ENCODE results near the gene TRIM4. TPM values are rescaled to one million over a fixed set of nuclear protein-coding genes. Genes with fewer than 3 reads are reported as not detected.
"Not testable (repeated sequence)": the region's sequence is repeated elsewhere in the genome, so short reads cannot be mapped to it uniquely, and the experiment has no call there.

TRIM4 gene
- total and polyA plus RNA-seq, 2 donors (not counting 3 experiments of a cell fraction or from before 2014, with no cell fraction given) = 13.0 to 22.1 TPM

DNA sequence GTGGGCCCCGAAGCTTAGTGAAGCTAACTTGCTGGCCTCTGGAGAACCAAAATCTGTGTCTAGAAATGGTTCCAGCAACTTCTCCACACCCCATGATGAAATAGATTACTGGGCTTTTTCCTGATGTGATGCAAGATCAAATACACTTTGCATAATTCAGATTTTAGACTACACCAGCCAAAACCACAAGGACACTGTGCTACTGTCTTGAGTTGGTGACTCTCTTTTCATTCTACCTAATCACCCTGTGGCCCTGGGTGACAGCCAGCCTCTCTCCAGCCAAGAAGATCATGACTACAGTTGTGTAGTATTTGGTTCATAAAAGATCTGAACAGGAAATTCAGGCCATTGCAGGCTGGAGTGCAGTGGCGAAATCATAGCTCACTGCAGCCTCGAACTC is 34.3 kb upstream of the TRIM4 start:
- Histone ChIP-seq H3K79me2 (ENCODE audit: control insufficient read depth, insufficient read depth, low read length) (no peaks in the 10 kb centered on the region), H3K4me2 (ENCODE audit: insufficient read depth, low read length) (no peak overlapping the region), H2AFZ (ENCODE audit: low read depth, low read length) (no peak overlapping the region), H3K9ac (replicated peaks; ENCODE audit: extremely low read depth, insufficient read depth, low read length) (no peak overlapping the region), H3K9me3 (replicated peaks; ENCODE audit: control insufficient read depth, insufficient read depth, low read length) (no peaks in the 10 kb centered on the region), H4K20me1 (replicated peaks; ENCODE audit: control insufficient read depth, extremely low read depth, insufficient read depth, low read length) (no peaks in the 10 kb centered on the region), H3K27ac (ENCODE audit: insufficient read depth, low read depth, low read length) (no peak overlapping the region), H3K36me3 (ENCODE audit: control insufficient read depth in 2 of 2, extremely low read depth in 1 of 2, insufficient read depth in 2 of 2, low read length in 2 of 2) (no peaks in the 10 kb centered on the region), H3K4me3 (replicated peaks in 1 of 3; ENCODE audit: insufficient read depth in 1 of 3, low read depth in 1 of 3, low read length in 3 of 3) (no peak overlapping the region), H3K27me3 (ENCODE audit: control insufficient read depth in 2 of 2, insufficient read depth in 2 of 2, low read length in 2 of 2) (no peaks in the 10 kb centered on the region), H3K4me1 (ENCODE audit: control insufficient read depth, extremely low read depth, insufficient read depth, low read length) (no peaks in the 10 kb centered on the region), H3K9me1 (replicated peaks; ENCODE audit: control insufficient read depth, extremely low read depth, insufficient read depth, low read length) (no peaks in the 10 kb centered on the region)
- intact Hi-C loops (cut with micrococcal nuclease) = no loop called here
- no peak for FAIRE-seq
- dilution Hi-C loops (cut with MboI; ENCODE audit: extremely low pct_ligation_motif_present, low sequenced_read_pairs) = no loop called here
- POLR2A ChIA-PET = no interaction called here
- CTCF ChIA-PET = interaction anchor here (0.9 to 1.1 kb wide), 2 partner anchors 24 to 40 kb away, joined by 4 read pairs; partner anchors contain the start of gene GJC3
- TF ChIP-seq MYC (IDR thresholded peaks at IDR 0.05; ENCODE audit: low read depth, low read length) = no peak
- TF ChIP-seq JUN (IDR thresholded peaks at IDR 0.05; ENCODE audit: borderline replicate concordance, insufficient read depth, insufficient read length, low read depth) = no peak
- TF ChIP-seq GATA2 (IDR thresholded peaks at IDR 0.05; ENCODE audit: insufficient read depth, insufficient read length, low read depth, low read length) = no peak
- no peak for TF ChIP-seq EZH2 (IDR thresholded peaks at IDR 0.05; ENCODE audit: borderline replicate concordance, low read depth, low read length, severe bottlenecking)
- TF ChIP-seq, protein P1, sequence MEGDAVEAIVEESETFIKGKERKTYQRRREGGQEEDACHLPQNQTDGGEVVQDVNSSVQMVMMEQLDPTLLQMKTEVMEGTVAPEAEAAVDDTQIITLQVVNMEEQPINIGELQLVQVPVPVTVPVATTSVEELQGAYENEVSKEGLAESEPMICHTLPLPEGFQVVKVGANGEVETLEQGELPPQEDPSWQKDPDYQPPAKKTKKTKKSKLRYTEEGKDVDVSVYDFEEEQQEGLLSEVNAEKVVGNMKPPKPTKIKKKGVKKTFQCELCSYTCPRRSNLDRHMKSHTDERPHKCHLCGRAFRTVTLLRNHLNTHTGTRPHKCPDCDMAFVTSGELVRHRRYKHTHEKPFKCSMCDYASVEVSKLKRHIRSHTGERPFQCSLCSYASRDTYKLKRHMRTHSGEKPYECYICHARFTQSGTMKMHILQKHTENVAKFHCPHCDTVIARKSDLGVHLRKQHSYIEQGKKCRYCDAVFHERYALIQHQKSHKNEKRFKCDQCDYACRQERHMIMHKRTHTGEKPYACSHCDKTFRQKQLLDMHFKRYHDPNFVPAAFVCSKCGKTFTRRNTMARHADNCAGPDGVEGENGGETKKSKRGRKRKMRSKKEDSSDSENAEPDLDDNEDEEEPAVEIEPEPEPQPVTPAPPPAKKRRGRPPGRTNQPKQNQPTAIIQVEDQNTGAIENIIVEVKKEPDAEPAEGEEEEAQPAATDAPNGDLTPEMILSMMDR (IDR thresholded peaks at IDR 0.05; ENCODE audit: extremely low read depth in 1 of 2, insufficient read depth in 1 of 2, low read depth in 1 of 2, low read length in 2 of 2) = no peak
- TF ChIP-seq POLR2A (IDR thresholded peaks at IDR 0.05; ENCODE audit: low read depth, low read length) = no peak
- TF ChIP-seq, protein P2, sequence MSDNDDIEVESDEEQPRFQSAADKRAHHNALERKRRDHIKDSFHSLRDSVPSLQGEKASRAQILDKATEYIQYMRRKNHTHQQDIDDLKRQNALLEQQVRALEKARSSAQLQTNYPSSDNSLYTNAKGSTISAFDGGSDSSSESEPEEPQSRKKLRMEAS (IDR thresholded peaks at IDR 0.05; ENCODE audit: insufficient read depth, insufficient read length) = no peak
- DNase-seq (ENCODE audit: low read depth, low spot score) = no peak
- no TSS peak for BruUV-seq (replicated peaks)

DNA sequence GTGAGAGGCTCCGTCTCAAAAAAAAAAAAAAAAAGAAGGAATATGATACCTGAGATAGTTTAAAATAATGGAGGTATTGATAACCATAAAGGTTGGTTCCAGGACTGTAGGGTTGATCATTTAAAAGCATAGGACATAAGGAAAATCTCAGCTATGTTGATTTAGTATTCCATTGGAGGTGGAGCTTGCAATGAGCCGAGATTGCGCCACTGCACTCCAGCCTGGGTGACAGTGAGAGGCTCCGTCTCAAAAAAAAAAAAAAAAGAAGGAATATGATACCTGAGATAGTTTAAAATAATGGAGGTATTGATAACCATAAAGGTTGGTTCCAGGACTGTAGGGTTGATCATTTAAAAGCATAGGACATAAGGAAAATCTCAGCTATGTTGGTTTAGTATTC is 33.3 kb upstream of the TRIM4 start:
- H4K20me1 ChIP-seq (replicated peaks; ENCODE audit: control insufficient read depth, extremely low read depth, insufficient read depth, low read length); H3K27ac ChIP-seq (ENCODE audit: insufficient read depth, low read depth, low read length); H3K4me1 ChIP-seq (ENCODE audit: control insufficient read depth, extremely low read depth, insufficient read depth, low read length); H3K79me2 ChIP-seq (ENCODE audit: control insufficient read depth, insufficient read depth, low read length); BruUV-seq (replicated peaks); intact Hi-C loops (cut with micrococcal nuclease); H3K27me3 ChIP-seq (ENCODE audit: control insufficient read depth in 2 of 2, insufficient read depth in 2 of 2, low read length in 2 of 2); H3K4me2 ChIP-seq (ENCODE audit: insufficient read depth, low read length); POLR2A ChIA-PET; H3K36me3 ChIP-seq (ENCODE audit: control insufficient read depth in 2 of 2, extremely low read depth in 1 of 2, insufficient read depth in 2 of 2, low read length in 2 of 2); H3K9me3 ChIP-seq (replicated peaks; ENCODE audit: control insufficient read depth, insufficient read depth, low read length); H3K4me3 ChIP-seq (replicated peaks in 1 of 3; ENCODE audit: insufficient read depth in 1 of 3, low read depth in 1 of 3, low read length in 3 of 3); DNase-seq (ENCODE audit: low read depth, low spot score); dilution Hi-C loops (cut with MboI; ENCODE audit: extremely low pct_ligation_motif_present, low sequenced_read_pairs); FAIRE-seq; H2AFZ ChIP-seq (ENCODE audit: low read depth, low read length); H3K9me1 ChIP-seq (replicated peaks; ENCODE audit: control insufficient read depth, extremely low read depth, insufficient read depth, low read length); H3K9ac ChIP-seq (replicated peaks; ENCODE audit: extremely low read depth, insufficient read depth, low read length): not testable (repeated sequence)
- CTCF ChIA-PET = interaction anchor here (0.6 to 1.1 kb wide), 2 partner anchors 23 to 39 kb away, joined by 3 to 4 read pairs; partner anchors contain the start of gene GJC3

DNA sequence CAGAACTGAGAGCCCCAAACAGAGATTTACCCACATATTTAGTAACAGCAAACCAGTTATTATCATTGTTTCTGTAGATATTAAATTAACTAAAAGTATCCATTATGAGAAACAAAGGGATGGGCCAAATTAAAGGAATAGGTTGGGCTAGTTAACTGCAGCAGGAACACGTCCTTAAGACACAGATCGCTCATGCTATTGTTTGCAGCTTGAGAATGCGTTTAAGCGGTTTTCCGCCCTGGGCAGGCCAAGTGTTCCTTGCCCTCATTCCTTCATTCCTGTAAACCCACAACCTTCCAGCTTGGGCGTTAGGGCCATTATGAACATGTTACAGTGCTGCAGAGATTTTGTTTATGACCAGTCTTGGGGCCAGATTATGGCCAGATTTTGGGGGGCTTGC is 31.5 kb upstream of the TRIM4 start:
- H3K36me3 ChIP-seq (ENCODE audit: control insufficient read depth in 2 of 2, extremely low read depth in 1 of 2, insufficient read depth in 2 of 2, low read length in 2 of 2); H3K9me1 ChIP-seq (replicated peaks; ENCODE audit: control insufficient read depth, extremely low read depth, insufficient read depth, low read length); H3K4me3 ChIP-seq (replicated peaks in 1 of 3; ENCODE audit: insufficient read depth in 1 of 3, low read depth in 1 of 3, low read length in 3 of 3); FAIRE-seq; H3K4me2 ChIP-seq (ENCODE audit: insufficient read depth, low read length); H4K20me1 ChIP-seq (replicated peaks; ENCODE audit: control insufficient read depth, extremely low read depth, insufficient read depth, low read length); H3K27me3 ChIP-seq (ENCODE audit: control insufficient read depth in 2 of 2, insufficient read depth in 2 of 2, low read length in 2 of 2); POLR2A ChIA-PET; H2AFZ ChIP-seq (ENCODE audit: low read depth, low read length); DNase-seq (ENCODE audit: low read depth, low spot score); H3K27ac ChIP-seq (ENCODE audit: insufficient read depth, low read depth, low read length); H3K4me1 ChIP-seq (ENCODE audit: control insufficient read depth, extremely low read depth, insufficient read depth, low read length); intact Hi-C loops (cut with micrococcal nuclease); BruUV-seq (replicated peaks); H3K9ac ChIP-seq (replicated peaks; ENCODE audit: extremely low read depth, insufficient read depth, low read length); H3K9me3 ChIP-seq (replicated peaks; ENCODE audit: control insufficient read depth, insufficient read depth, low read length); H3K79me2 ChIP-seq (ENCODE audit: control insufficient read depth, insufficient read depth, low read length); dilution Hi-C loops (cut with MboI; ENCODE audit: extremely low pct_ligation_motif_present, low sequenced_read_pairs): not testable (repeated sequence)
- CTCF ChIA-PET = interaction anchor here (0.8 to 1.4 kb wide), 5 partner anchors 21 to 38 kb away, joined by 3 to 8 read pairs (median 8); partner anchors contain the start of genes GJC3 and TRIM4
